Activated CD4-positive, alpha-beta T cell treated with anti-CD3 and anti-CD28 coated beads, Interleukin-2, amount 50 U/mL, for 48 hours (primary cell): ENCODE results near the gene POLR2A.
"Not testable (repeated sequence)": the region's sequence is repeated elsewhere in the genome, so short reads cannot be mapped to it uniquely, and the experiment has no call there.

ENCODE experiments used
- DNase-seq, 2 experiments: peaks; one replicate each; pipeline ENCODE4 v3.0.0-alpha.2; 2020

POLR2A gene

GRCh38 chr17:7460850-7461660 lies 23.1 kb upstream of the POLR2A start:
- no peak for DNase-seq

- DNase-seq: no peak
Measured at GRCh38 chr17:7462474-7463371, 21.4 kb upstream of the POLR2A start.

- no peak for DNase-seq
Measured at GRCh38 chr17:7463372-7463846, 20.8 kb upstream of the POLR2A start.

- DNase-seq: no peak
Measured at GRCh38 chr17:7464081-7464480, 20.1 kb upstream of the POLR2A start.

GRCh38 chr17:7465597-7466275 lies 18.4 kb upstream of the POLR2A start:
- no peak for DNase-seq

GRCh38 chr17:7466318-7466638 lies 17.9 kb upstream of the POLR2A start:
- DNase-seq: no peak

- DNase-seq: no peak
Measured at GRCh38 chr17:7466639-7467341, 17.4 kb upstream of the POLR2A start.

- no peak for DNase-seq
Measured at GRCh38 chr17:7467498-7467897, 16.7 kb upstream of the POLR2A start.

- no peak for DNase-seq
Measured at GRCh38 chr17:7468290-7468689, 15.9 kb upstream of the POLR2A start.

GRCh38 chr17:7468804-7469389 lies 15.3 kb upstream of the POLR2A start:
- no peak for DNase-seq

- not testable (repeated sequence) for DNase-seq
Measured at GRCh38 chr17:7469843-7470242, 14.3 kb upstream of the POLR2A start.

GRCh38 chr17:7470457-7470973 lies 13.7 kb upstream of the POLR2A start:
- DNase-seq: not testable (repeated sequence)

GRCh38 chr17:7471729-7472128 lies 12.4 kb upstream of the POLR2A start:
- no peak for DNase-seq

- not testable (repeated sequence) for DNase-seq
Measured at GRCh38 chr17:7474767-7475166, 9.4 kb upstream of the POLR2A start.

GRCh38 chr17:7475764-7476422 lies 8.3 kb upstream of the POLR2A start:
- DNase-seq: no peak

GRCh38 chr17:7476494-7476893 lies 7.7 kb upstream of the POLR2A start:
- no peak for DNase-seq

GRCh38 chr17:7476951-7477350 lies 7.2 kb upstream of the POLR2A start:
- no peak for DNase-seq

GRCh38 chr17:7477392-7478275 lies 6.5 kb upstream of the POLR2A start:
- DNase-seq: peak in 1 of 2 experiments; percentile 23

- DNase-seq: peak; percentile 58
Measured at GRCh38 chr17:7478276-7479212, 5.6 kb upstream of the POLR2A start.
